ENCODE data around the gene EEF1AKMT1. TPM values are rescaled to one million over a fixed set of nuclear protein-coding genes. Genes with fewer than 3 reads are reported as not detected.

Gene EEF1AKMT1
- total RNA-seq, 1 experiment from 2014 or later, result 9.8 TPM

- no peak for ATAC-seq
- intact Hi-C loops (cut with micrococcal nuclease), result no loop called here
- no peaks in the 10 kb centered on the region for H3K9me2 ChIP-seq (ENCODE audit: insufficient read depth)
- ChIA-PET CTCF (no interaction called here), POLR2A (no interaction called here), RAD21 (ENCODE audit: low non-redundant PET in 1 of 2, low total read pairs in 2 of 2, uncharacterized antibody in 2 of 2, unreplicated experiment in 2 of 2) (no interaction called here)
- no peak for TF ChIP-seq SRF (IDR thresholded peaks at IDR 0.05; ENCODE audit: low read depth)
- no peak for TF ChIP-seq POLR2A (IDR thresholded peaks at IDR 0.05; ENCODE audit: borderline replicate concordance, extremely low read depth, insufficient read depth, insufficient read length)
- no peak for TF ChIP-seq CBX3 (IDR thresholded peaks at IDR 0.05; ENCODE audit: low read depth)
- TF ChIP-seq YY1 (IDR thresholded peaks at IDR 0.05; ENCODE audit: extremely low read depth, insufficient replicate concordance, low read depth, low read length), result no peak
- TF ChIP-seq JUND (IDR thresholded peaks at IDR 0.05), result no peak
- no peak for TF ChIP-seq ZFX (IDR thresholded peaks at IDR 0.05)
- TF ChIP-seq, protein P1, sequence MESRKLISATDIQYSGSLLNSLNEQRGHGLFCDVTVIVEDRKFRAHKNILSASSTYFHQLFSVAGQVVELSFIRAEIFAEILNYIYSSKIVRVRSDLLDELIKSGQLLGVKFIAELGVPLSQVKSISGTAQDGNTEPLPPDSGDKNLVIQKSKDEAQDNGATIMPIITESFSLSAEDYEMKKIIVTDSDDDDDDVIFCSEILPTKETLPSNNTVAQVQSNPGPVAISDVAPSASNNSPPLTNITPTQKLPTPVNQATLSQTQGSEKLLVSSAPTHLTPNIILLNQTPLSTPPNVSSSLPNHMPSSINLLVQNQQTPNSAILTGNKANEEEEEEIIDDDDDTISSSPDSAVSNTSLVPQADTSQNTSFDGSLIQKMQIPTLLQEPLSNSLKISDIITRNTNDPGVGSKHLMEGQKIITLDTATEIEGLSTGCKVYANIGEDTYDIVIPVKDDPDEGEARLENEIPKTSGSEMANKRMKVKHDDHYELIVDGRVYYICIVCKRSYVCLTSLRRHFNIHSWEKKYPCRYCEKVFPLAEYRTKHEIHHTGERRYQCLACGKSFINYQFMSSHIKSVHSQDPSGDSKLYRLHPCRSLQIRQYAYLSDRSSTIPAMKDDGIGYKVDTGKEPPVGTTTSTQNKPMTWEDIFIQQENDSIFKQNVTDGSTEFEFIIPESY (IDR thresholded peaks at IDR 0.05; ENCODE audit: extremely low read depth, insufficient replicate concordance, low read length), result no peak
- no peak for TF ChIP-seq RAD21 (IDR thresholded peaks at IDR 0.05; ENCODE audit: low read depth)
- no peak for TF ChIP-seq CEBPB (IDR thresholded peaks at IDR 0.05; ENCODE audit: low read depth)
- no peak for TF ChIP-seq EZH2 (IDR thresholded peaks at IDR 0.05)
- TF ChIP-seq SIN3A (IDR thresholded peaks at IDR 0.05; ENCODE audit: low read depth), result no peak
- no peak for TF ChIP-seq MAX (IDR thresholded peaks at IDR 0.05)
- no peak for TF ChIP-seq FOSL1 (IDR thresholded peaks at IDR 0.05; ENCODE audit: low read depth)
- no peak for TF ChIP-seq ELF1 (IDR thresholded peaks at IDR 0.05; ENCODE audit: borderline replicate concordance, low read depth)
- no peak for TF ChIP-seq POLR2AphosphoS5 (IDR thresholded peaks at IDR 0.05; ENCODE audit: low read depth, low read length)
- no peak for TF ChIP-seq TCF7L2 (IDR thresholded peaks at IDR 0.05; ENCODE audit: borderline replicate concordance, extremely low read depth, insufficient read depth, insufficient read length)
- no peak for TF ChIP-seq SP1 (IDR thresholded peaks at IDR 0.05; ENCODE audit: low read depth)
- TF ChIP-seq EGR1 (IDR thresholded peaks at IDR 0.05; ENCODE audit: low read depth), result no peak
- H3K4me3 ChIP-seq (replicated peaks in 1 of 2; ENCODE audit: low read depth in 1 of 2, low read length in 2 of 2), result no peak overlapping the region
- H3K9me3 ChIP-seq (ENCODE audit: control insufficient read depth in 1 of 2, insufficient read depth in 1 of 2, low read depth in 1 of 2, low read length in 2 of 2), result 0 out of 4 replicates have a peak, but pooled peaks cover 6% of the 10 kb centered on the region in 2 experiments
- no peaks in the 10 kb centered on the region for H3K4me1 ChIP-seq (ENCODE audit: control insufficient read depth in 1 of 2, insufficient read depth in 2 of 2, low read length in 2 of 2)
- H3K36me3 ChIP-seq (ENCODE audit: control insufficient read depth in 1 of 2, insufficient read depth in 2 of 2, low read length in 2 of 2), result 0 out of 4 replicates have a peak, but pooled peaks cover 0 to 3% of the 10 kb centered on the region in 2 experiments
- H4K20me1 ChIP-seq (ENCODE audit: insufficient read depth), result no peaks in the 10 kb centered on the region
- no peak overlapping the region for H3K9ac ChIP-seq (ENCODE audit: low read length)
- H3K79me2 ChIP-seq (ENCODE audit: insufficient read depth, low read length), result no peaks in the 10 kb centered on the region
- DNase-seq (ENCODE audit: low read depth, low spot score), result no peak
- H3K27ac ChIP-seq (ENCODE audit: low read depth, low read length), result no peak overlapping the region
- H3K4me2 ChIP-seq (ENCODE audit: low read length), result no peak overlapping the region
- BruUV-seq (replicated peaks), result no TSS peak
- no peaks in the 10 kb centered on the region for H3K27me3 ChIP-seq (ENCODE audit: insufficient read depth, low read length)
- H2AFZ ChIP-seq (ENCODE audit: low read depth, low read length, poor library complexity, severe bottlenecking), result no peak overlapping the region
Measured at GRCh38 chr13:20760872-20761271, 12.9 kb downstream of the EEF1AKMT1 start.
